ENCODE results near the gene CCR9. TPM values are rescaled to one million over a fixed set of nuclear protein-coding genes. Genes with fewer than 3 reads are reported as not detected.

The CCR9 gene
- total RNA-seq, 1 experiment from 2014 or later = not detected

DNA sequence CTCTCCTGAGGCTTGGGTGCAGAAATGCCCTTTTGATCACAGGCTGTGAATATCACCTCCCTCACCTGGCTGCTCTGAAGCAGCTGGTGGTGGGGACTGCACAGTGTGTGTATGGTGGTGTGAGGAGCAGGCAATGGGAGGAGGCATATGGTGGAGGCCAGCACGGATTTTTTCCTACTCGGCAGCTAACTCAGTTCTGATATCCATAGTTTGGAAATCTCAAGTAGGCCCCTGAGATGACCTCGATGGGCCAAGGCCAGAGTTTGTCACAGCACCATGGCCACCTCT lies 35.6 kb downstream of the CCR9 start:
- no peak overlapping the region for H3K27ac ChIP-seq (ENCODE audit: low read depth, low read length)
- H3K9me2 ChIP-seq (ENCODE audit: insufficient read depth) = no peaks in the 10 kb centered on the region
- ChIA-PET CTCF (no interaction called here), RAD21 (ENCODE audit: low non-redundant PET in 1 of 2, low total read pairs in 2 of 2, uncharacterized antibody in 2 of 2, unreplicated experiment in 2 of 2) (no interaction called here), POLR2A (no interaction called here)
- 0 out of 4 replicates have a peak, but pooled peaks cover 0 to 3% of the 10 kb centered on the region in 2 experiments for H3K36me3 ChIP-seq (ENCODE audit: control insufficient read depth in 1 of 2, insufficient read depth in 2 of 2, low read length in 2 of 2)
- H3K4me2 ChIP-seq (ENCODE audit: low read length) = no peak overlapping the region
- ATAC-seq (no peak), DNase-seq (ENCODE audit: low read depth, low spot score) (no peak)
- H3K4me3 ChIP-seq (replicated peaks in 1 of 2; ENCODE audit: low read depth in 1 of 2, low read length in 2 of 2) = no peak overlapping the region
- intact Hi-C loops (cut with micrococcal nuclease) = loop anchor here (10.0 kb wide), 2 partner anchors 697 to 887 kb away; partner anchors contain the start of gene TMEM158
- H3K27me3 ChIP-seq (ENCODE audit: insufficient read depth, low read length) = no peaks in the 10 kb centered on the region
- H3K9ac ChIP-seq (ENCODE audit: low read length) = no peak overlapping the region
- peaks cover 5 to 20% of the 10 kb centered on the region in 2 experiments for H3K4me1 ChIP-seq (ENCODE audit: control insufficient read depth in 1 of 2, insufficient read depth in 2 of 2, low read length in 2 of 2)
- no TSS peak for BruUV-seq (replicated peaks)
- H2AFZ ChIP-seq (ENCODE audit: low read depth, low read length, poor library complexity, severe bottlenecking) = no peak overlapping the region
- no peak for TF ChIP-seq CEBPB (IDR thresholded peaks at IDR 0.05; ENCODE audit: low read depth)
- no peak for TF ChIP-seq YY1 (IDR thresholded peaks at IDR 0.05; ENCODE audit: extremely low read depth, insufficient replicate concordance, low read depth, low read length)
- TF ChIP-seq, protein P1, sequence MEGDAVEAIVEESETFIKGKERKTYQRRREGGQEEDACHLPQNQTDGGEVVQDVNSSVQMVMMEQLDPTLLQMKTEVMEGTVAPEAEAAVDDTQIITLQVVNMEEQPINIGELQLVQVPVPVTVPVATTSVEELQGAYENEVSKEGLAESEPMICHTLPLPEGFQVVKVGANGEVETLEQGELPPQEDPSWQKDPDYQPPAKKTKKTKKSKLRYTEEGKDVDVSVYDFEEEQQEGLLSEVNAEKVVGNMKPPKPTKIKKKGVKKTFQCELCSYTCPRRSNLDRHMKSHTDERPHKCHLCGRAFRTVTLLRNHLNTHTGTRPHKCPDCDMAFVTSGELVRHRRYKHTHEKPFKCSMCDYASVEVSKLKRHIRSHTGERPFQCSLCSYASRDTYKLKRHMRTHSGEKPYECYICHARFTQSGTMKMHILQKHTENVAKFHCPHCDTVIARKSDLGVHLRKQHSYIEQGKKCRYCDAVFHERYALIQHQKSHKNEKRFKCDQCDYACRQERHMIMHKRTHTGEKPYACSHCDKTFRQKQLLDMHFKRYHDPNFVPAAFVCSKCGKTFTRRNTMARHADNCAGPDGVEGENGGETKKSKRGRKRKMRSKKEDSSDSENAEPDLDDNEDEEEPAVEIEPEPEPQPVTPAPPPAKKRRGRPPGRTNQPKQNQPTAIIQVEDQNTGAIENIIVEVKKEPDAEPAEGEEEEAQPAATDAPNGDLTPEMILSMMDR (IDR thresholded peaks at IDR 0.05 in 2 of 3, conservative IDR thresholded peaks at IDR 0.05 in 1 of 3; ENCODE audit: borderline replicate concordance in 1 of 3, insufficient read depth in 1 of 3, low read depth in 2 of 3, low read length in 2 of 3) = no peak
- no peak for TF ChIP-seq ELF1 (IDR thresholded peaks at IDR 0.05; ENCODE audit: borderline replicate concordance, low read depth)
- TF ChIP-seq TCF7L2 (IDR thresholded peaks at IDR 0.05; ENCODE audit: borderline replicate concordance, extremely low read depth, insufficient read depth, insufficient read length) = no peak
- no peak for TF ChIP-seq EGR1 (IDR thresholded peaks at IDR 0.05; ENCODE audit: low read depth)
- TF ChIP-seq ATF3 (IDR thresholded peaks at IDR 0.05) = no peak
- TF ChIP-seq EZH2phosphoT487 (IDR thresholded peaks at IDR 0.05; ENCODE audit: borderline replicate concordance) = no peak
- no peak for TF ChIP-seq SRF (IDR thresholded peaks at IDR 0.05; ENCODE audit: low read depth)
- no peak for TF ChIP-seq POLR2A (IDR thresholded peaks at IDR 0.05; ENCODE audit: borderline replicate concordance, extremely low read depth, insufficient read depth, insufficient read length)
- no peak for TF ChIP-seq ZFX (IDR thresholded peaks at IDR 0.05)
- TF ChIP-seq, protein P2, sequence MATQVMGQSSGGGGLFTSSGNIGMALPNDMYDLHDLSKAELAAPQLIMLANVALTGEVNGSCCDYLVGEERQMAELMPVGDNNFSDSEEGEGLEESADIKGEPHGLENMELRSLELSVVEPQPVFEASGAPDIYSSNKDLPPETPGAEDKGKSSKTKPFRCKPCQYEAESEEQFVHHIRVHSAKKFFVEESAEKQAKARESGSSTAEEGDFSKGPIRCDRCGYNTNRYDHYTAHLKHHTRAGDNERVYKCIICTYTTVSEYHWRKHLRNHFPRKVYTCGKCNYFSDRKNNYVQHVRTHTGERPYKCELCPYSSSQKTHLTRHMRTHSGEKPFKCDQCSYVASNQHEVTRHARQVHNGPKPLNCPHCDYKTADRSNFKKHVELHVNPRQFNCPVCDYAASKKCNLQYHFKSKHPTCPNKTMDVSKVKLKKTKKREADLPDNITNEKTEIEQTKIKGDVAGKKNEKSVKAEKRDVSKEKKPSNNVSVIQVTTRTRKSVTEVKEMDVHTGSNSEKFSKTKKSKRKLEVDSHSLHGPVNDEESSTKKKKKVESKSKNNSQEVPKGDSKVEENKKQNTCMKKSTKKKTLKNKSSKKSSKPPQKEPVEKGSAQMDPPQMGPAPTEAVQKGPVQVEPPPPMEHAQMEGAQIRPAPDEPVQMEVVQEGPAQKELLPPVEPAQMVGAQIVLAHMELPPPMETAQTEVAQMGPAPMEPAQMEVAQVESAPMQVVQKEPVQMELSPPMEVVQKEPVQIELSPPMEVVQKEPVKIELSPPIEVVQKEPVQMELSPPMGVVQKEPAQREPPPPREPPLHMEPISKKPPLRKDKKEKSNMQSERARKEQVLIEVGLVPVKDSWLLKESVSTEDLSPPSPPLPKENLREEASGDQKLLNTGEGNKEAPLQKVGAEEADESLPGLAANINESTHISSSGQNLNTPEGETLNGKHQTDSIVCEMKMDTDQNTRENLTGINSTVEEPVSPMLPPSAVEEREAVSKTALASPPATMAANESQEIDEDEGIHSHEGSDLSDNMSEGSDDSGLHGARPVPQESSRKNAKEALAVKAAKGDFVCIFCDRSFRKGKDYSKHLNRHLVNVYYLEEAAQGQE (IDR thresholded peaks at IDR 0.05; ENCODE audit: low read depth) = no peak
- TF ChIP-seq, protein P3, sequence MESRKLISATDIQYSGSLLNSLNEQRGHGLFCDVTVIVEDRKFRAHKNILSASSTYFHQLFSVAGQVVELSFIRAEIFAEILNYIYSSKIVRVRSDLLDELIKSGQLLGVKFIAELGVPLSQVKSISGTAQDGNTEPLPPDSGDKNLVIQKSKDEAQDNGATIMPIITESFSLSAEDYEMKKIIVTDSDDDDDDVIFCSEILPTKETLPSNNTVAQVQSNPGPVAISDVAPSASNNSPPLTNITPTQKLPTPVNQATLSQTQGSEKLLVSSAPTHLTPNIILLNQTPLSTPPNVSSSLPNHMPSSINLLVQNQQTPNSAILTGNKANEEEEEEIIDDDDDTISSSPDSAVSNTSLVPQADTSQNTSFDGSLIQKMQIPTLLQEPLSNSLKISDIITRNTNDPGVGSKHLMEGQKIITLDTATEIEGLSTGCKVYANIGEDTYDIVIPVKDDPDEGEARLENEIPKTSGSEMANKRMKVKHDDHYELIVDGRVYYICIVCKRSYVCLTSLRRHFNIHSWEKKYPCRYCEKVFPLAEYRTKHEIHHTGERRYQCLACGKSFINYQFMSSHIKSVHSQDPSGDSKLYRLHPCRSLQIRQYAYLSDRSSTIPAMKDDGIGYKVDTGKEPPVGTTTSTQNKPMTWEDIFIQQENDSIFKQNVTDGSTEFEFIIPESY (IDR thresholded peaks at IDR 0.05; ENCODE audit: extremely low read depth, insufficient replicate concordance, low read length) = no peak
- H3K9me3 ChIP-seq (ENCODE audit: control insufficient read depth in 1 of 2, insufficient read depth in 1 of 2, low read depth in 1 of 2, low read length in 2 of 2) = no peaks in the 10 kb centered on the region
- H3K79me2 ChIP-seq (ENCODE audit: insufficient read depth, low read length) = no peaks in the 10 kb centered on the region
- H4K20me1 ChIP-seq (ENCODE audit: insufficient read depth) = no peaks in the 10 kb centered on the region

Data from HCT116 (cell line).